SU-DHL-6 (cell line): Measurements from ENCODE around the gene CFAP92.

Experiments
- H2AFZ ChIP-seq: fragments of 200-600 bp; sonication (generic); 2 replicates; pipeline ENCODE4 v1.6.1; 2014; ENCODE audit warnings: low read depth, mild to moderate bottlenecking, moderate library complexity, mixed read lengths, antibody characterized with exemption, low read length; ENCODE audit not compliant: severe bottlenecking
- H3F3A ChIP-seq: fragments of 200-600 bp; shearing (Covaris generic); 2 replicates; pipeline ENCODE4 v1.6.0; 2016; ENCODE audit warnings: antibody characterized with exemption, mild to moderate bottlenecking; ENCODE audit not compliant: insufficient read depth
- H3K27ac ChIP-seq: fragments of 200-600 bp; sonication (generic); 2 replicates; pipeline ENCODE4 v1.5.1; 2016; ENCODE audit warnings: low read depth, mild to moderate bottlenecking, low read length, moderate library complexity, mixed read lengths
- H3K27me3 ChIP-seq: fragments of 200-600 bp; sonication (generic), shearing (Covaris generic); 2 replicates; pipeline ENCODE4 v1.6.0; 2014; ENCODE audit warnings: mild to moderate bottlenecking, low read length
- H3K36me3 ChIP-seq: fragments of 200-600 bp; sonication (generic); 2 replicates; pipeline ENCODE4 v1.6.1; 2014; ENCODE audit warnings: mild to moderate bottlenecking, low read length, mixed read lengths
- H3K4me2 ChIP-seq: fragments of 300-600, 200-600 bp; shearing (Covaris generic), sonication (generic); 2 replicates; pipeline ENCODE4 v1.6.0; 2014; ENCODE audit warnings: low read length, low read depth, mild to moderate bottlenecking; ENCODE audit not compliant: poor library complexity, severe bottlenecking
- H3K4me3 ChIP-seq: fragments of 200-600 bp; sonication (generic); 2 replicates; pipeline ENCODE4 v1.5.1; 2014; ENCODE audit warnings: antibody characterized with exemption, low read length, mild to moderate bottlenecking, mixed read lengths; ENCODE audit not compliant: insufficient read depth, poor library complexity, severe bottlenecking
- H3K79me2 ChIP-seq: fragments of 200-600 bp; sonication (generic); 2 replicates; pipeline ENCODE4 v1.6.1; 2014; ENCODE audit warnings: mild to moderate bottlenecking, low read length, moderate library complexity; ENCODE audit not compliant: insufficient read depth
- H3K9ac ChIP-seq: fragments of 200-600 bp; sonication (generic); 2 replicates; pipeline ENCODE4 v1.7.0; 2014; ENCODE audit warnings: mild to moderate bottlenecking, low read length
- H3K9me2 ChIP-seq: fragments of 200-600 bp; sonication (generic); replicated peaks from 2 replicates; pipeline ENCODE4 v1.6.1; 2014; ENCODE audit warnings: low read length; ENCODE audit not compliant: insufficient read depth
- H3K9me3 ChIP-seq: fragments of 200-600 bp; sonication (generic); 2 replicates; pipeline ENCODE4 v1.6.1; 2014; ENCODE audit warnings: low read length, mixed read lengths; ENCODE audit not compliant: insufficient read depth
- H4K20me1 ChIP-seq: fragments of 200-600 bp; sonication (generic); 2 replicates; pipeline ENCODE4 v1.6.1; 2014; ENCODE audit warnings: low read depth, mild to moderate bottlenecking, antibody characterized with exemption, low read length, moderate library complexity, mixed read lengths
- EZH2phosphoT487 ChIP-seq: fragments of 200-600 bp; sonication (generic), shearing (Covaris generic); conservative IDR thresholded peaks from 2 replicates; pipeline ENCODE4 v1.6.1; 2018; ENCODE audit warnings: mild to moderate bottlenecking, antibody characterized with exemption, low read length, moderate library complexity, mixed read lengths
- TF ChIP-seq, protein P1 (sequence below): fragments of 200-600 bp; sonication (generic); IDR thresholded peaks from one replicate; pipeline ENCODE4 v1.5.1; 2017; ENCODE audit warnings: antibody characterized with exemption, mild to moderate bottlenecking, low read length, moderate library complexity; ENCODE audit not compliant: insufficient read depth, poor library complexity, severe bottlenecking

Gene CFAP92

DNA sequence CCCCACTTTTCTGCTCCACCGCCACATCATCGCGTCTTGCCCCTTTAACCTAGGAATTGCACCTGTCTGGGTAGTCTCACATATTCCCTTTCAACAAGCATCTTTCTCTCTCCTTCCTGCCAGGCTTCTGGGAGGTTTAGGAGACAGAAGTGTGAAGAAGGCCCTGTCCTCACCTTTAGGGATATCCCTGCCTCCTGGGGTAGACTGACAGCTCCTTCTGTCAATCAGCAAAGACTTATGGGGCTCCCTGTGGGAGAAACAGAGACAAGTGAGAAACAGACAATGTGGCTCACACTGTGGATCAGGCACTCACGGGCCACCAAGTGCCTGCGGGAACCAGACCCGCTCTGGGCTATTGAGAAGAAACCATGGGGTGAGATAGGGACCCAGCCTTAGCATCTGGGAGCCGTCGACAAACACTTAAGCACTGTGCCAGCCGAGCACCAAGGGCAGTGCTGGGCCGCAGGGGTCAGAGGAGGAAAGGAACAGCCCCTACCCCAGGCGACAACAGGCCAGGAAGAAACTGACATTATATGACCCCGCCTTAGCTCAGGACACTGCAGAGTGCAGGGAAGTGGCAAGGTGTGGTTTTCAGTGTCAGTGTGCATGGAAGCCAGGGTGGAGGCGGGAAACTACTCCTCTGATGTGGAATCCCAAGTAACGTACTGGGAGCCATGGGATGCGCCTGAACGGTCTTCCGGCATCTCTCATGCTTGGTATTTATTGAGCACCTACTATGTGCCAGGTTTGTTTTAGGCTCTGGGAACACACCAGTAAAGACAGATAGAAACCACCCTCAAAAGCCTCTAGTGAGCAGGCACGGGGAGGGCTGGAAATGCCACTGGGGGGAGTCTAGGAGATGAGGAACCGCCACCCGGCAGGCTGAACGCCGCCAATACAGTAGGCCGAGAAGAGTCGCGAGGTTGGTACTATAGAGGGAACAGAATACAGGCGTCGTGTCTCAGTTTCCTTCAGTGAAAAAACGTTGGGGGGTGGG is 9.0 kb upstream of the CFAP92 start:
- no peak overlapping the region for H3K4me2 ChIP-seq

DNA sequence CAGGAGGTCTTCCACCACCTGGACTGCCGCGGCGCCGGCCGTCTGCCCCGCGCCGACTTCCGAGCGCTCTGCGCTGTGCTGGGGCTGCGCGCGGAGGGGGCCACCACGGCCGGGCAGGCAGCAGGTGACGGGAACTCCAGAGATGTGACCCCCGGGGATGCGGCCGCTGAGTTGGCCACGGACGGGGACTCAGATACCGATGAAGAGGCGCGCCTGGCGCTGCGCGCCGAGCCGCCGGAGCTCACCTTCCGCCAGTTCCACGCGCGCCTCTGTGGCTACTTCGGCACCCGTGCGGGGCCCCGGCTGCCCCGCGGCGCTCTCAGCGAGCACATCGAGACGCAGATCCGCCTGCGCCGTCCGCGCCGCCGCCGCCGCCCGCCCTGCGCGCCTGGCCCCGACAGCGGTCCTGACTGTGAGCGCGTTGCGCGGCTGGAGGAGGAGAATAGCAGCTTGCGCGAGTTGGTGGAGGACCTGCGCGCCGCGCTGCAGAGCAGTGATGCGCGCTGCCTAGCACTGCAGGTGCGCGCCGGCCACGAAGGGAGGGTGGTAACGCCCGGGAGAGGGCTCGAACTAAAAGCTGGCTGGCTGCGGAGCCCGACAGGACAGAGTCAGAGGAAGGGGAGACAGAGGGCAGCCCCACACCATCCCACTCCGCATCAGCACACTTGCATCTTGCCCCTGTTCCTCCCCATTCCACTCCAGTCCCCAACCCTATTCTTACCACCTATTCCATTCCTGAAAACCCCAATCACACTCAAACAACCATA is 8.1 kb upstream of the CFAP92 start:
- no peaks in the 10 kb centered on the region for H3K9me2 ChIP-seq
- no peak overlapping the region for H2AFZ ChIP-seq
- no peak overlapping the region for H3K9ac ChIP-seq
- H3K27me3 ChIP-seq, result no peaks in the 10 kb centered on the region
- no peak overlapping the region for H3K4me2 ChIP-seq
- H3K9me3 ChIP-seq, result no peaks in the 10 kb centered on the region
- no peaks in the 10 kb centered on the region for H3K79me2 ChIP-seq
- H3F3A ChIP-seq, result no peaks in the 10 kb centered on the region
- no peak overlapping the region for H3K4me3 ChIP-seq
- H3K27ac ChIP-seq, result no peak overlapping the region
- TF ChIP-seq, protein P1, sequence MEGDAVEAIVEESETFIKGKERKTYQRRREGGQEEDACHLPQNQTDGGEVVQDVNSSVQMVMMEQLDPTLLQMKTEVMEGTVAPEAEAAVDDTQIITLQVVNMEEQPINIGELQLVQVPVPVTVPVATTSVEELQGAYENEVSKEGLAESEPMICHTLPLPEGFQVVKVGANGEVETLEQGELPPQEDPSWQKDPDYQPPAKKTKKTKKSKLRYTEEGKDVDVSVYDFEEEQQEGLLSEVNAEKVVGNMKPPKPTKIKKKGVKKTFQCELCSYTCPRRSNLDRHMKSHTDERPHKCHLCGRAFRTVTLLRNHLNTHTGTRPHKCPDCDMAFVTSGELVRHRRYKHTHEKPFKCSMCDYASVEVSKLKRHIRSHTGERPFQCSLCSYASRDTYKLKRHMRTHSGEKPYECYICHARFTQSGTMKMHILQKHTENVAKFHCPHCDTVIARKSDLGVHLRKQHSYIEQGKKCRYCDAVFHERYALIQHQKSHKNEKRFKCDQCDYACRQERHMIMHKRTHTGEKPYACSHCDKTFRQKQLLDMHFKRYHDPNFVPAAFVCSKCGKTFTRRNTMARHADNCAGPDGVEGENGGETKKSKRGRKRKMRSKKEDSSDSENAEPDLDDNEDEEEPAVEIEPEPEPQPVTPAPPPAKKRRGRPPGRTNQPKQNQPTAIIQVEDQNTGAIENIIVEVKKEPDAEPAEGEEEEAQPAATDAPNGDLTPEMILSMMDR, result no peak
- no peak for TF ChIP-seq EZH2phosphoT487
- no peaks in the 10 kb centered on the region for H4K20me1 ChIP-seq
- H3K36me3 ChIP-seq, result no peaks in the 10 kb centered on the region

More for the DNA sequence above, 9.0 kb upstream of the CFAP92 start:
- H3K4me3 ChIP-seq, result no peak overlapping the region
- H3K27me3 ChIP-seq, result no peaks in the 10 kb centered on the region
- no peaks in the 10 kb centered on the region for H3K79me2 ChIP-seq
- H2AFZ ChIP-seq, result no peak overlapping the region
- TF ChIP-seq, protein P1, result no peak
- no peak for TF ChIP-seq EZH2phosphoT487
- H3K9me2 ChIP-seq, result no peaks in the 10 kb centered on the region
- no peak overlapping the region for H3K27ac ChIP-seq
- H3F3A ChIP-seq, result no peaks in the 10 kb centered on the region
- no peak overlapping the region for H3K9ac ChIP-seq
- no peaks in the 10 kb centered on the region for H3K36me3 ChIP-seq
- no peaks in the 10 kb centered on the region for H4K20me1 ChIP-seq
- no peaks in the 10 kb centered on the region for H3K9me3 ChIP-seq

GRCh38 chr3:129001101-129001805 is 7.4 kb upstream of the CFAP92 start, which contains the start of gene EFCC1:
Gene EFCC1 (plus strand): TSS chr3:129001304. CDS start chr3:129001629, 325 bp downstream.
- no peaks in the 10 kb centered on the region for H3K9me2 ChIP-seq
- no peaks in the 10 kb centered on the region for H3K27me3 ChIP-seq
- H2AFZ ChIP-seq, result no peak within 1 kb of the TSS
- H3K79me2 ChIP-seq, result no peaks in the 10 kb centered on the region
- no peaks in the 10 kb centered on the region for H3K9me3 ChIP-seq
- no peaks in the 10 kb centered on the region for H3K36me3 ChIP-seq
- no peak within 1 kb of the TSS for H3K27ac ChIP-seq
- H4K20me1 ChIP-seq, result no peaks in the 10 kb centered on the region
- H3K4me2 ChIP-seq, result no peak within 1 kb of the TSS
- H3F3A ChIP-seq, result no peaks in the 10 kb centered on the region
- H3K4me3 ChIP-seq, result no peak within 1 kb of the TSS
- TF ChIP-seq, protein P1, result no peak
- no peak for TF ChIP-seq EZH2phosphoT487
- H3K9ac ChIP-seq, result no peak within 1 kb of the TSS
